GM12872 (cell line): ENCODE measurements around the gene SDR42E1.
A peak's percentile ranks its signal among the peaks of the same experiment; 100 is the strongest.

Experiments
- CTCF ChIP-seq: IDR thresholded peaks from 3 replicates; pipeline ENCODE4 v1.5.1; 2011; ENCODE audit warnings: low read depth, mild to moderate bottlenecking, low read length, moderate library complexity; ENCODE audit not compliant: insufficient read depth

Gene SDR42E1

GRCh38 chr16:82037251-82037650 lies 26.0 kb upstream of the SDR42E1 start:
- TF ChIP-seq CTCF: no peak

GRCh38 chr16:82034981-82035612 lies 23.8 kb upstream of the SDR42E1 start, which contains the start of gene HSD17B2:
Gene HSD17B2 (plus strand): TSS chr16:82035253. CDS start chr16:82035425, 172 bp downstream.
- TF ChIP-seq CTCF: no peak

- TF ChIP-seq CTCF: no peak
These were observed 22.5 kb upstream of the SDR42E1 start for GRCh38 chr16:82033683-82034300.

GRCh38 chr16:82033006-82033405 lies 21.7 kb upstream of the SDR42E1 start:
- TF ChIP-seq CTCF: no peak

DNA sequence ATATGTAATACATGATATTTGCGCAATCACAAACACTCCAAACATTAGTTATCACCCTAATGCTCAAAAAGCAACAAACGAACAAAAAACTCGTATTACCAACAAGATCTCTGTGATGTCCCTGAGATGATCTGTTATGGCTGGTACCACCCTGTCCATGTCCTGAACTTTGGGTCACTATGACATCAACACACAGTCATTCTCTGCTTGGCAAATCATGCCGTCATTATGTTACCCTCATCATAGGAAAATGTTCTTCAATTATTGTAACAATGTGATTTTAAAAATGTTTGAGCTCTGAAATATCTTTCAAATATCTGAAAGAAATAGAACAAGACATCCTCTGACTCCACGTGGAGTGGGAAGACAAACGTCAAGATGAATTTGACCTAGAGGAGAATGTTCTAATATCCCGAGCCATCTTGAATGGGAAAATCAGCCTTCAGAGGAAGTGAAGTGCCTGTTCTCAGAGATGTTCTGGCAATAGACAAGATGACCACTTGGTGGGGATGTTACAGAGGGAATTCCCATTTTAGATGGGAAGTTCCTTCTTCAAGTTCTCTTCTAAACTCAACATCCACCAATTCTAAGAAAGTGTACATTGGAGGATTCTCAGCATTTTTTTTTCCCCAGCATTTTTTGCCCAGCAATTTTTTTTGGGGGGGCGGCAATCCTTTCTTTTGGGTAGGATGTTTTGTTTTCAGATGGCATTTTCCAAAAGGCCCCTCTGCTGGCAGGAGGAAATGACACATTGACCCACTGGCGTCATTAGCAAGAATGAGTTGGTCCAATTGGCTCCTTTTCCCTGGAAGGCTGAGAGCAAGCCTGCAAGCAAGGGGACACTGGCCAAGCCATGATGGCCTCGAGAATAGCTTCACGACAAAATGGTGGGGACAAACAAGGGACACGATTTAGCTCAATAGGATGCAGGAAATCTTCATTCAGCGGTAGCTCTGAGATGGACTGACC lies 20.1 kb upstream of the SDR42E1 start:
- peak; percentile 36; the same call in 2 of the 3 replicates for TF ChIP-seq CTCF

- TF ChIP-seq CTCF: no peak
These were observed 16.4 kb upstream of the SDR42E1 start for GRCh38 chr16:82027629-82028064.

DNA sequence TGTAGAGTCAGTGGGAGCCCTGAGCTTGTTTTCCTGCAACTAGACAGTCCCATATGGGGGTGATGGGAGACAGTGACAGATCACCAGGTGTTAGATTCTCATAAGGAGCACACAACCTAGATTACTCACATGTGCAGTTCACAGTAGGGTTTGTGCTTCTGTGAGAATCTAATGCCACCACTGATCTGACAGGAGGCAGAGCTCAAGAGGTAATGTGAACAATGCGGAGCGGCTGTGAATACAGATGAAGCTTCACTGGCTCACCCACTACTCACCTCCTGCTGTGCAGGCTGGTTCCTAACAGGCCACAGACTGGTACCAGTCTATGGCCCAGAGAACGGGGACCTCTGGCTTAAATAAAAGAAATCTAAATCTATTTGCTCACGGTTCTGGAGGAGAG lies 13.6 kb upstream of the SDR42E1 start:
- no peak for TF ChIP-seq CTCF
